T-helper 22 cell (primary cell): Measurements from ENCODE around the gene NSD2.

Source experiments
- DNase-seq: peaks from one replicate; pipeline ENCODE4 v3.0.0-alpha.2; 2020; ENCODE audit warnings: low read depth

NSD2 gene

GRCh38 chr4:1945124-1945895, 74.1 kb downstream of the NSD2 start:
- no peak for DNase-seq

GRCh38 chr4:1945912-1946311, 74.7 kb downstream of the NSD2 start:
- DNase-seq = no peak

DNA sequence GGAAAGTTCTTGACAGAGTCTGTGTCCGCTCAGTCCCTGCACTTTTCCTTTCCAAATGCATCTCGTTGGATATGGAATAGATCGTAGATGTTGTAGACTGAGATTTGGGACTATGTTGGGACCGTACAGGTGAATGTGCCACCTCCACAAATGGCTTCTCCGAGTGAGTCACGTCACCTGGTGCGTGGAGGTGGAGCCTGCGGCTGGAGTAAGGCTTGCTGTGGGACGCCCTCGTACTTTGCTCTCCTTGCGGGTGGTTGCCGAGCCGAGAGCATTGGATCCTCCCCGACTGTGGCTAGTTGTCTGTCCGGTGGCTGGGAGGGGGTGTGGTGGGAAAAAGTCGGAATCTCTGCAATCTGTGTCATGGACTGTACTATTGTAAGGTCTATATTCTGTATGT, 77.0 kb downstream of the NSD2 start:
- no peak for DNase-seq

GRCh38 chr4:1948892-1949436, 77.8 kb downstream of the NSD2 start:
- DNase-seq = no peak

DNA sequence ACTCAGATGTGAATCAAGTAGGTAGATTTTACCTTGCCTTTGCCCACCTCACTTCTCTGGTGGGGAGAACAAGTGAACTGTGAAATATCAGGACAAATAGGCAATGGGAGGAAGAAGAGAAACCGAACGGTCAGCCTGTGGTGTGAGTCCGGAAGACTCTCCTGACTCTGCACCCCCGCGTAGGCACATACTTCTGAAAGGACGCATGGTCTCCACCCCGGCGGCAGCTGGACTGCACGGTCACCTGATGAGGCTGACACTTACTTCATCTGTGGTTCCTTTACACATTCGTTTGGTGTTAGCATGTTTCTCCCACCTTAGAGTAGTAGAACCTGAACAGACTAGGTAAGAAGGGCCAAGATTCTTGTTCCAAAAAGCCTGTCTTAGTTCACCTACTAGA, 79.2 kb downstream of the NSD2 start:
- no peak for DNase-seq

- no peak for DNase-seq
These were observed 81.0 kb downstream of the NSD2 start for GRCh38 chr4:1952058-1952700.

DNA sequence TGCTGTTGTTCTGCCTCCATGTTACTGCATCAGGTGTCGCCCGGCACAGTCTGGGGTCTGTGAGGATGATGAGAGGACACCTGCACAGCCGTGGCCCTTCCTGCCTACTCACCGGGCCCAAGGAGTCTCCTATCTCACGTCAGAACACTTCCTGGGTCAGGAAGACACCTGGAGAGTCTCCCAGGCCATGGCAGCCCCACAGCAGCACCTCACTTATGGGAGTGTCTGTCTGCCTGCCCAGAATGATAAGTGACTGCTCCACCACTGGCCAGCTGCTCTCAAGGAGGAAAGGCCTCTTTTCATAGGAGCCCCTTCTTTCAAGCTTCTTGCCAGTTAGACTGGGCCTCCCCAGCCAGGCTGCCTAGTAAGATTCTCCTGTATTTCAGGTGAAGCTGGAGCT, 81.5 kb downstream of the NSD2 start:
- DNase-seq = no peak

DNA sequence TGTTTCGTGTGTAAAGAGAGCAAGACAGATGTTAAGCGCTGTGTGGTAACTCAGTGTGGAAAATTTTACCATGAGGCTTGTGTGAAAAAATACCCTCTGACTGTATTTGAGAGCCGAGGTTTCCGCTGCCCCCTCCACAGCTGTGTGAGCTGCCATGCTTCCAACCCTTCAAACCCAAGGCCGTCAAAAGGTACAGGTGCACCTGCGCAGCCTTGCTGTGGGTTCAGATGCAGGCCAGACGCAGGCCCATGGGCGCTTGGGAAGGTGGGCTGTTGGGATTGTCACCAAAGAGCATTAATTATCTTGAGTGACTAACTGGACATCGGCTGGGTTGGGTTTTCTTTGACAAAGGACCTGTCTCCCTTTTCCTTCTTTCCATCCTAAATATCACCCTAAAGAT, 82.1 kb downstream of the NSD2 start:
- DNase-seq = no peak

- no peak for DNase-seq
These were observed 85.4 kb downstream of the NSD2 start for GRCh38 chr4:1956631-1957030.

GRCh38 chr4:1958276-1959103, 87.3 kb downstream of the NSD2 start:
- no peak for DNase-seq

- no peak for DNase-seq
These were observed 87.9 kb downstream of the NSD2 start for GRCh38 chr4:1959104-1959384.

- DNase-seq = no peak
These were observed 89.1 kb downstream of the NSD2 start for GRCh38 chr4:1960170-1960825.

GRCh38 chr4:1961038-1961437, 89.8 kb downstream of the NSD2 start:
- DNase-seq = no peak

GRCh38 chr4:1961563-1961962, 90.4 kb downstream of the NSD2 start:
- DNase-seq = no peak

DNA sequence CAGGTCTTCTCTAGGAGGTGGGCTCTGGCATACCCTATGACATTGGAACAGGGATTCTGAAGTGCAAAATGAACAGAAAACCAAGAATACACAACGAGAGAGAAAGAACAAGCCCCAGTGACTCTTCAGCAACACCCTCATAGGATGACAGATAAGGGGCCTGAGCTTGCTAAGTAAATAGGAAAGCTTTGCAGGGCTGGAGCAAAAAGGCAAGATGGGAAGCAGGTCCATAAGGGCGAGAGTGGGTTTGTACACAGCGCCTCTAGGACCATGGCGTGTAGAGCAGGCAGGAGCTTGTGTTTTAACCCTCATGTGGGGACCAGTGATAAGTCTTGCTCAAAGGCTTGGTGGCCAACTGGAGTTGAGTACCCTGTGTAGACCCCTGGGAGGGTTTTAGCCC, 91.8 kb downstream of the NSD2 start:
- no peak for DNase-seq

DNA sequence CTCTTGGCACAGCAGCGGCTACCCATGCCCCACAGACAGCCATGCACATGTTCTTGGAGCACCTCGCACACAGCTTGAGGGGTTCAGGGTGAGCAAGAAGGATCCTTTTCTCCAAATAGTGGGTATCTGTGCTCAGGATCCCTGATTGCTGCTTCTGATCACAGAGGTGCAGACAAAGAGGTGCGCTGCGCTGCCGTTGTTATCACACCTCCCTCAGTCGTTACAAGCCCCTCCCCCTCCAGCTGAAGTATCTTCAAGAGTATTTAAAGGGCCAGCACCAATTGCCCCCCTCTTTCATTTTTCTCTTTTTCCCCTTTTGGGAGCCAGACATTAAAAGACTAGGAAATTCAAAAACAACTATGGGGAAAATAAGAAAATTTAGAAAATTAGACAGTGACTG, 93.2 kb downstream of the NSD2 start:
- DNase-seq = no peak

GRCh38 chr4:1964971-1965370, 93.8 kb downstream of the NSD2 start:
- DNase-seq = no peak

- DNase-seq = no peak
These were observed 96.4 kb downstream of the NSD2 start for GRCh38 chr4:1967512-1968149.

- no peak for DNase-seq
These were observed 97.6 kb downstream of the NSD2 start for GRCh38 chr4:1968686-1969295.

GRCh38 chr4:1969928-1970723, 98.9 kb downstream of the NSD2 start:
- DNase-seq = no peak

DNA sequence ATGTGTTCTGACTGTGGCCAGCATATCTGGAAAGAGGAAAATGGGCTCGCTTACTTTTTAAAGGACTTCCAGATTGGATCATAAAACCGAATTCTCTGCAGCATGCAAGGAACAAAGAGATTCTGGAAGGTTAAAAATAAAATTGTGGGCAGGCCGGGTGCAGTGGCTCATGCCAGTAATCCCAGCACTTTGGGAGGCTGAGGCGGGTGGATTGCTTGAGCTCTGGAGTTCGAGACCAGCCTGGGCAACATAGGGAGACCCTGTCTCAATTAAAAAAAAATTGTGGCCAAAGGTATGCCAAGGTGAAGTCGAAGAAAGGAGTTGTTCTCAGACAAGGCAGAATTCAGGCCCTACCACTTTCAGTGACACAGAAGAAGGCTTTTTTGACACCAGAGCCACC, 99.7 kb downstream of the NSD2 start:
- no peak for DNase-seq
